Sigmoid colon (tissue), 7 donors: ENCODE measurements around the gene TENM3. TPM values are rescaled to one million over a fixed set of nuclear protein-coding genes. Genes with fewer than 3 reads are reported as not detected.

Source experiments
- DNase-seq: peaks from one replicate; pipeline ENCODE4 v3.0.0-alpha.2; 2019
- H3K27ac ChIP-seq, 4 donors: fragments of 200-600 bp; sonication (generic); one replicate each; pipeline ENCODE4 v1.5.1; 2016 to 2019; ENCODE audit warnings: mild to moderate bottlenecking in 1 of 4
- H3K27me3 ChIP-seq, 3 donors: fragments of 200-600 bp; sonication (generic); one replicate each; pipeline ENCODE4 v1.5.1; 2019; ENCODE audit warnings: mild to moderate bottlenecking in 1 of 3
- H3K36me3 ChIP-seq, 4 donors: fragments of 200-600 bp; sonication (generic); one replicate each; pipeline ENCODE4 v1.5.1; 2016 to 2019
- H3K4me1 ChIP-seq, 4 donors: fragments of 200-600 bp; sonication (generic); one replicate each; pipeline ENCODE4 v1.5.1; 2017 to 2019
- H3K4me3 ChIP-seq, 4 donors: fragments of 200-600 bp; sonication (generic); one replicate each; pipeline ENCODE4 v1.5.1; 2017 to 2019; ENCODE audit warnings: mild to moderate bottlenecking in 2 of 4, moderate library complexity in 1 of 4
- H3K9me3 ChIP-seq, 4 donors: fragments of 200-600 bp in 3 of 4; sonication (generic) in 3 of 4; one replicate each; pipeline versions ENCODE4 v1.5.1 to v1.6.1; 2013 to 2019
- EP300 ChIP-seq, 4 donors: sonication (generic); formaldehyde crosslinking; IDR thresholded peaks; one replicate each; pipeline ENCODE4 v1.6.1; 2017; ENCODE audit warnings: antibody characterized with exemption in 4 of 4
- POLR2A ChIP-seq, 2 donors: fragments of 450-650 bp; IDR thresholded peaks; one replicate each; pipeline ENCODE4 v1.6.1; 2016; ENCODE audit warnings: antibody characterized with exemption in 2 of 2, mild to moderate bottlenecking in 2 of 2, moderate library complexity in 2 of 2
- POLR2AphosphoS5 ChIP-seq, 4 donors: sonication (generic); formaldehyde crosslinking; IDR thresholded peaks; one replicate each; pipeline ENCODE4 v1.6.1; 2017; ENCODE audit warnings: antibody characterized with exemption in 4 of 4
- WGBS, 2 donors: extraction: QIAGEN DNeasy Blood & Tissue Kit; methylation state at CpG; one replicate each; pipeline ENCODE4 v1.1.7; 2013; 5-methylcytosine and 5-hydroxymethylcytosine counted together
- intact Hi-C: fragments of 100-400 bp; cut with DNase I; formaldehyde crosslinking; loops from one replicate; pipeline ENCODE4 v1.15.1; 2023
- polyA plus RNA-seq, 3 donors: library from polyadenylated mRNA; stranded (reverse); fragments of 200-250 nt; gene quantifications; one replicate each; pipeline ENCODE4 v1.2.3, GENCODE V29; 2013
- total RNA-seq, 4 donors: library from RNA; depleted of rRNA; stranded (reverse); fragments of >200 nt; gene quantifications; one replicate each; pipeline ENCODE4 v1.1.0, GENCODE V29; 2016
- TF ChIP-seq, protein P1 (sequence below), 4 experiments: fragments of 450-650 bp in 3 of 4; fragments of 200-600 bp in 1 of 4; IDR thresholded peaks; one replicate each; pipeline ENCODE4 v1.5.1; 2016 to 2019; ENCODE audit warnings: antibody characterized with exemption in 4 of 4, mild to moderate bottlenecking in 3 of 4, moderate library complexity in 2 of 4
- donor health status: healthy with polysubstance abuse.
- donor health status: Bipolar disorder and iron deficiency.
- donor health status: healthy.

Gene TENM3
- total and polyA plus RNA-seq, 7 donors, result 0.60 to 82.3 (median 37.8) TPM; not detected in 1

DNA sequence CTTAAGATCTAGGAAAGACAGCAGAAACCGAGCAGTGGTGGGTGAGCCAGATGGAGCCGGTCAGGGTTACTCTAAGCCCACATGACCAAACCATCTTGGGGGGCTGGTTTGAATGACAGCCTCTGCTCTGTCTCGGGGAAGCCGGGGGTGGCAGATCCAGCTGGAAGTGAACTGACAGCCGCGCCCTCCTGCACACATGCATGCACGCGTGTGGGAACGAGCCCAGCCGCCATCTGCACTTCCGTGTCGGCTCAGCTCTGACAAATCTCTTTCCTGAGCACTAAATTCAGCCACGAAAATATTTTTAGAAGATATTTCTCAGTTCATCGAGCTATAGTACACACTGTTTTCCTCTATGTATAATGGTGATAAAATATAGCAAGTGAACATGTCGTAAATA lies 558.4 kb downstream of the TENM3 start:
- no peak overlapping the region for H3K4me3 ChIP-seq
- intact Hi-C loops, result loop anchor here (10.0 kb wide), 1 partner anchor 657 kb away; no protein-coding TSS in a partner anchor
- H3K27me3 ChIP-seq, result no peaks in the 10 kb centered on the region
- H3K36me3 ChIP-seq, result peaks cover 0 to 18% (median 3%) of the 10 kb centered on the region in 4 donors
- H3K4me1 ChIP-seq, result peaks cover 0 to 6% (median 4%) of the 10 kb centered on the region in 4 donors
- no peak for DNase-seq
- TF ChIP-seq, protein P1, sequence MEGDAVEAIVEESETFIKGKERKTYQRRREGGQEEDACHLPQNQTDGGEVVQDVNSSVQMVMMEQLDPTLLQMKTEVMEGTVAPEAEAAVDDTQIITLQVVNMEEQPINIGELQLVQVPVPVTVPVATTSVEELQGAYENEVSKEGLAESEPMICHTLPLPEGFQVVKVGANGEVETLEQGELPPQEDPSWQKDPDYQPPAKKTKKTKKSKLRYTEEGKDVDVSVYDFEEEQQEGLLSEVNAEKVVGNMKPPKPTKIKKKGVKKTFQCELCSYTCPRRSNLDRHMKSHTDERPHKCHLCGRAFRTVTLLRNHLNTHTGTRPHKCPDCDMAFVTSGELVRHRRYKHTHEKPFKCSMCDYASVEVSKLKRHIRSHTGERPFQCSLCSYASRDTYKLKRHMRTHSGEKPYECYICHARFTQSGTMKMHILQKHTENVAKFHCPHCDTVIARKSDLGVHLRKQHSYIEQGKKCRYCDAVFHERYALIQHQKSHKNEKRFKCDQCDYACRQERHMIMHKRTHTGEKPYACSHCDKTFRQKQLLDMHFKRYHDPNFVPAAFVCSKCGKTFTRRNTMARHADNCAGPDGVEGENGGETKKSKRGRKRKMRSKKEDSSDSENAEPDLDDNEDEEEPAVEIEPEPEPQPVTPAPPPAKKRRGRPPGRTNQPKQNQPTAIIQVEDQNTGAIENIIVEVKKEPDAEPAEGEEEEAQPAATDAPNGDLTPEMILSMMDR (IDR thresholded peaks at IDR 0.05), result no peak
- TF ChIP-seq EP300 (IDR thresholded peaks at IDR 0.05), result no peak
- TF ChIP-seq POLR2AphosphoS5 (IDR thresholded peaks at IDR 0.05), result no peak
- no peak for TF ChIP-seq POLR2A (IDR thresholded peaks at IDR 0.05)
- H3K9me3 ChIP-seq, result no peaks in the 10 kb centered on the region
- H3K27ac ChIP-seq, result no peak overlapping the region
- 78 to 81% methylated on average over 15 of the region's 15 CpGs for WGBS, 2 donors

DNA sequence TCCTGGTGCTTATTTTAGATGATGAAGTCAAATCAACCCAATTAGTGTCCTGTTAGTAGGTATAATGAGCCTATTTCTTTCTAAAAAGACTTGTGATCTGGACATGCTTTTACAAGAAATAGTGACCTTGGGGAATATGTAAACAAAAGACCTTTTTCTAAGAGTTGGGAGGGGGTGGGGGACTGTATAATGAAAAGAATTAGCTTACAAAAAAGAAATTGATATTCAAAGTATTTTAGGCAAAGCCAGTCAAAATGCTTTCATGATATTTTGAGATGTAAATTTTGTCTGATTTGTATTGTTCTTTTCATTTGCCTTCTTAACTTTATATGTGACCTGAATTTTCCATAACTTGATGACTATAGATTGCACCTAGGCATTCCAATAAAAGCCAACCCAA lies 559.4 kb downstream of the TENM3 start:
- Histone ChIP-seq H3K36me3 (peaks cover 0 to 12% (median 3%) of the 10 kb centered on the region in 4 donors), H3K4me1 (peaks cover 0 to 12% (median 4%) of the 10 kb centered on the region in 4 donors), H3K4me3 (no peak overlapping the region), H3K27me3 (no peaks in the 10 kb centered on the region), H3K27ac (no peak overlapping the region), H3K9me3 (no peaks in the 10 kb centered on the region)
- DNase-seq, result no peak
- intact Hi-C loops, result loop anchor here (10.0 kb wide), 1 partner anchor 658 kb away; no protein-coding TSS in a partner anchor
- TF ChIP-seq EP300 (IDR thresholded peaks at IDR 0.05), result no peak
- TF ChIP-seq, protein P1 (IDR thresholded peaks at IDR 0.05), result no peak
- no peak for TF ChIP-seq POLR2A (IDR thresholded peaks at IDR 0.05)
- no peak for TF ChIP-seq POLR2AphosphoS5 (IDR thresholded peaks at IDR 0.05)

DNA sequence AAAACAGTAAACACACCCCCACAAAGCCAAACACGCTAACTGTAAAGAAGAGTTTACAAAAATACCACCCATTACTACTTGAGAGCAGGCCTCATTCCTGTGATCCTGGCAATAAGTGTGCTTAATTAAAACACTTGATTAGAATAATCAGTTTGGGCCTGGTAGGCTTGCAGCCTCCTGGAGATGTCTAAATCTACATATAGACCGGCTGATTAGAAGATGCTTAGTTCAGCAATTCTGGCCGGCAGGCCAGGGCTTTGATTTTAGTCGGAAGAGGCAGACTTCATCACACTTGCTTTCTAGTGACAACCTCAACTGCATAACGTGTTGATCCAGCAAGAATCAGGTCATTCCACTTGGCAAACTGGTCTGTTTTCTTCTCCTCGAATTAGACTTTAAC lies 560.0 kb downstream of the TENM3 start:
- DNase-seq, result no peak
- Histone ChIP-seq H3K4me3 (no peak overlapping the region), H3K4me1 (peaks cover 0 to 12% (median 4%) of the 10 kb centered on the region in 4 donors), H3K27ac (no peak overlapping the region), H3K27me3 (no peaks in the 10 kb centered on the region), H3K9me3 (no peaks in the 10 kb centered on the region), H3K36me3 (peaks cover 0 to 12% (median 3%) of the 10 kb centered on the region in 4 donors)
- WGBS, 2 donors, result 77 to 82% methylated on average over 6 of the region's 6 CpGs
- intact Hi-C loops, result loop anchor here (10.0 kb wide), 1 partner anchor 658 kb away; no protein-coding TSS in a partner anchor
- TF ChIP-seq POLR2A (IDR thresholded peaks at IDR 0.05) (no peak), EP300 (IDR thresholded peaks at IDR 0.05) (no peak), POLR2AphosphoS5 (IDR thresholded peaks at IDR 0.05) (no peak)
- TF ChIP-seq, protein P1 (IDR thresholded peaks at IDR 0.05), result no peak

DNA sequence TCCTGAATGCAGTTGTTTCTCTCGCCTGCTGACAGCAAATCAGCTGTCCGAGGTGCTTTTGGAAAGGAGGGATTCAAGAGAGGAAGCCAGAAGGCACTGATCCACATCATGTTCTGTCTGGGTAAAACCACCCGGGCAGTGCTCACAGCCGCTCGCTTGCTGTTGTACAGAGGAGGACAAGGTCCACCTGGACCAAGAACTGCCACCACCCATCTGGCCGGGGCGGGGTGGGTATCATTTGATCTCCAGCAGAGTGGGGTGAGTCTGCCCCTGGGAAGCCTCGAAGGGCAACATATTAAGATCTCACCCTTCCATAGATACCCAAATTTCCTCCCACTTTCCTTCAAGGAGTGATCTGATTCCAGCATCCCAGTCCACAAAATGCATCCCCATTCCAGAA lies 560.9 kb downstream of the TENM3 start:
- WGBS, 2 donors, result 38 to 83% methylated on average over 8 of the region's 8 CpGs
- Histone ChIP-seq H3K4me1 (peaks cover 0 to 12% (median 4%) of the 10 kb centered on the region in 4 donors), H3K27me3 (no peaks in the 10 kb centered on the region), H3K36me3 (peaks cover 0 to 12% (median 2%) of the 10 kb centered on the region in 4 donors), H3K4me3 (no peak overlapping the region), H3K9me3 (peaks cover 0 to 2% (median 0%) of the 10 kb centered on the region in 4 donors), H3K27ac (no peak overlapping the region)
- intact Hi-C loops, result loop anchor here (10.0 kb wide), 1 partner anchor 659 kb away; no protein-coding TSS in a partner anchor
- TF ChIP-seq POLR2AphosphoS5 (IDR thresholded peaks at IDR 0.05) (no peak), POLR2A (IDR thresholded peaks at IDR 0.05) (no peak), EP300 (IDR thresholded peaks at IDR 0.05) (no peak)
- TF ChIP-seq, protein P1 (IDR thresholded peaks at IDR 0.05), result no peak
- no peak for DNase-seq
